Natural killer cell treated with Interleukin-12 subunit alpha and Interleukin-12 subunit beta and Interleukin-15 and Interleukin-18, amount 100 ng/mL, for 72 hours (primary cell): ENCODE results near the gene CRB1. TPM values are rescaled to one million over a fixed set of nuclear protein-coding genes. Genes with fewer than 3 reads are reported as not detected.

Experiments used
- ATAC-seq, 2 donors: fragments of 150-1000 bp; cut with Tn5 transposase in 1 of 2; sonication (Bioruptor Pico), chemical (Tn5 transposase) in 1 of 2; 2 replicates each; pipeline ENCODE4 v1.10.0; 2021
- DNase-seq: peaks from one replicate; pipeline ENCODE4 v3.0.0; 2022; ENCODE audit warnings: low spot score
- H3K27ac Mint-ChIP-seq, 2 donors: 1 replicate in 1 of 2; 2 replicates in 1 of 2; pipeline ENCODE4 v1.8.0; 2022; ENCODE audit warnings: mixed read lengths in 2 of 2, mild to moderate bottlenecking in 1 of 2, moderate library complexity in 1 of 2
- H3K27me3 Mint-ChIP-seq, 2 donors: 1 replicate in 1 of 2; 2 replicates in 1 of 2; pipeline ENCODE4 v1.8.0; 2022; ENCODE audit warnings: mixed read lengths in 2 of 2
- H3K36me3 Mint-ChIP-seq: one replicate; pipeline ENCODE4 v1.8.0; 2022; ENCODE audit warnings: mixed read lengths
- H3K4me1 Mint-ChIP-seq, 2 donors: 1 replicate in 1 of 2; 2 replicates in 1 of 2; pipeline ENCODE4 v1.8.0; 2022; ENCODE audit warnings: low read depth in 2 of 2, mixed read lengths in 2 of 2, mild to moderate bottlenecking in 1 of 2
- H3K4me3 Mint-ChIP-seq: one replicate; pipeline ENCODE4 v1.8.0; 2022; ENCODE audit warnings: mixed read lengths
- H3K9me3 Mint-ChIP-seq: 2 replicates; pipeline ENCODE4 v1.8.0; 2022; ENCODE audit warnings: mixed read lengths
- total RNA-seq, 2 donors: library from RNA; stranded (reverse); gene quantifications; one replicate each; pipeline ENCODE4 v1.2.3, GENCODE V29; 2022

Gene CRB1
- total RNA-seq, 2 donors from 2014 or later: 0.59 TPM; not detected in 1

GRCh38 chr1:197341626-197342025, 73.6 kb downstream of the CRB1 start:
- no peak overlapping the region for H3K4me3 Mint-ChIP-seq
- DNase-seq (no peak), ATAC-seq (no peak)
- H3K27me3 Mint-ChIP-seq: peaks cover 16 to 32% of the 10 kb centered on the region in 2 donors
- H3K36me3 Mint-ChIP-seq: no peaks in the 10 kb centered on the region
- H3K9me3 Mint-ChIP-seq: no peaks in the 10 kb centered on the region
- no peaks in the 10 kb centered on the region for H3K4me1 Mint-ChIP-seq
- H3K27ac Mint-ChIP-seq: no peak overlapping the region

- no peak for ATAC-seq
- Mint-ChIP-seq H3K4me1 (no peaks in the 10 kb centered on the region), H3K27ac (no peak overlapping the region), H3K36me3 (no peaks in the 10 kb centered on the region), H3K4me3 (no peak overlapping the region), H3K27me3 (peaks cover 16 to 32% of the 10 kb centered on the region in 2 donors), H3K9me3 (no peaks in the 10 kb centered on the region)
- DNase-seq: no peak
Measured at GRCh38 chr1:197342044-197342565, 74.1 kb downstream of the CRB1 start.

DNA sequence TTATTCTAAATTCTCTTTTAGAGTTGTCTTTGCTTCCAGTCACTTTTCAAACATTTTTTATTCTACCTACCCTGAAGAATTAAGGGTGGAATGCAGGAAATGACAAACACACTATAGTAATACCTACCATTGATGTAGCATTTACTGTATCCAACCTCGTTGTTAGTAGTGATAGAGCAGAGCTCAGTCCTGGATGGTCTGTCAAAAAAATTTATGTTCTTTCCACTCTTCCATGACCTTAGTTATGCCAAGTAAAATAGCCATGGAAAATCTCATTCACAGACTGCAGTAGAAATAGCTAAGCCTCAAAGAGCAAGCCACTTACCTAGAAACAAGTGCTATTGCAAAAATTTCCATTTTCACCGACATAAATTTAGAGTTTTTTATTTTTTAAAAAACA, 74.6 kb downstream of the CRB1 start:
- H3K27me3 Mint-ChIP-seq: peaks cover 16 to 32% of the 10 kb centered on the region in 2 donors
- ATAC-seq (no peak), DNase-seq (no peak)
- H3K27ac Mint-ChIP-seq: no peak overlapping the region
- H3K36me3 Mint-ChIP-seq: no peaks in the 10 kb centered on the region
- H3K4me3 Mint-ChIP-seq: no peak overlapping the region
- no peaks in the 10 kb centered on the region for H3K9me3 Mint-ChIP-seq
- H3K4me1 Mint-ChIP-seq: no peaks in the 10 kb centered on the region

GRCh38 chr1:197343663-197344273, 75.7 kb downstream of the CRB1 start:
- Mint-ChIP-seq H3K27ac (no peak overlapping the region), H3K27me3 (peaks cover 16 to 32% of the 10 kb centered on the region in 2 donors), H3K4me1 (no peaks in the 10 kb centered on the region), H3K4me3 (no peak overlapping the region), H3K9me3 (no peaks in the 10 kb centered on the region), H3K36me3 (no peaks in the 10 kb centered on the region)
- ATAC-seq: no peak
- no peak for DNase-seq

DNA sequence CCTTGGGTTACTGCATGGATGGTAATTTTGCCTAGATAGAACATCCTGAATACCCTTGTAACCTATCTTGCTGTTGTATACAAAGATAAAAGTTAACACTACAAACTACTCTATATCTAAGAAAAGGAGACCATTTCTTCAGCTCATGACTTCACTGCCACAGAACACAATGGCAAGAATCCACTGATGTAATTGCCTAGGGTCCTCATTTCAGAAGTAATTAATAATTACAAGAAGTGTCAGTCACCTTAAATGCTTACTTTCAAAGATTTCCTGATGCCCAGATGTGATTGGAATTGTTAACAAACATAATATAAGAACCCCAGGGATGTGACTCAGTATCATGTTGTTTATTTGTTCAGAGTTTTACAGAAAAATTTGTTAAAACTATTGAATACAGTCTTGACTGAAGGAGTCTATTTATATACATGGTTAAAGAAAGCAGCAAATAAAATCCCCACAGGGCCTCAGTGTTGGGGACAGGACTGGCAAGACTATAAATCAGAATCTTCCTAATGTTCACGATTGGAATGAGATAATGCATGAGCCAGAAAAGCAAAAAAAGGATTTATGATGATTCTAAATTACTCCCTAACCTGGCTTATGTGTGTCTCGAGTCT, 83.9 kb downstream of the CRB1 start:
- H3K4me1 Mint-ChIP-seq: no peaks in the 10 kb centered on the region
- H3K36me3 Mint-ChIP-seq: no peaks in the 10 kb centered on the region
- H3K4me3 Mint-ChIP-seq: no peak overlapping the region
- no peak overlapping the region for H3K27ac Mint-ChIP-seq
- no peaks in the 10 kb centered on the region for H3K9me3 Mint-ChIP-seq
- ATAC-seq: no peak
- no peak for DNase-seq
- H3K27me3 Mint-ChIP-seq: peaks cover 3 to 7% of the 10 kb centered on the region in 2 donors

DNA sequence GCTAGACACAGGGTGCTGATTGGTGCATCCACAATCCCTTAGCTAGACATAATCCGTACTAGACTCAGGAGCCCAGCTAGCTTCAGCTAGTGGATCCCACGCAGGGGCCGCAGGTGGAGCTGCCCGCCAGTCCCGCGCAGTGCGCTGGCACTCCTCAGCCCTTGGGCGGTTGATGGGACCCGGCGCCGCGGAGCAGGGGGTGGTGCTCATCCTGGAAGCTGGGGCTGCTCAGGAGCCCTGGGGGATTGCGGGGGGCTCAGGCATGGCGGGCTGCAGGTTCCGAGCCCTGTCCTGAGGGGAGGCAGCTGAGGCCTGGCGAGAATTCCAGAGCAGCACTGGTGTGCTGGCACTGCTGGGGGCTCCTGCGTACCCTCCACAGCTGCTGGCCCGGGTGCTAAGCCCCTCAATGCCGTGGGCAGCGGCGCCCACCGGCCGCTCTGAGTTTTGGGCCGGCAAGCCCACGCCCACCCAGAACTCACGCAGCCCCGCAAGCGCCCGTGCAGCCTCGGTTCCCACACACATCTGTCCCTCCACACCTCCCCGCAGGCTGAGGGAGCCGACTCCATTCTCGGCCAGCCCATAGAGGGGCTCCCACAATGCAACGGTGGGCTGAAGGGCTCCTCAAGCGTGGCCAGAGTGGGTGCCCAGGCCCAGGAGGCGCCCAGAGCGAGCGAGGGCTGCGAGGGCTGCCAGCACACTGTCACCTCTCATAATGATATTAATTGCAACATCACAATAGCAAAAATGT, 87.4 kb downstream of the CRB1 start:
- ATAC-seq (peak in 1 of 2 donors; percentile 36), DNase-seq (no peak)
- Mint-ChIP-seq H3K27me3 (peaks cover 3 to 7% of the 10 kb centered on the region in 2 donors), H3K9me3 (no peaks in the 10 kb centered on the region), H3K27ac (no peak overlapping the region), H3K4me1 (no peaks in the 10 kb centered on the region), H3K36me3 (no peaks in the 10 kb centered on the region), H3K4me3 (no peak overlapping the region)

- H3K36me3 Mint-ChIP-seq: no peaks in the 10 kb centered on the region
- H3K27me3 Mint-ChIP-seq: peaks cover 0 to 3% of the 10 kb centered on the region in 2 donors
- H3K4me3 Mint-ChIP-seq: no peak overlapping the region
- no peaks in the 10 kb centered on the region for H3K9me3 Mint-ChIP-seq
- H3K4me1 Mint-ChIP-seq: no peaks in the 10 kb centered on the region
- no peak overlapping the region for H3K27ac Mint-ChIP-seq
- ATAC-seq: no peak
- DNase-seq: no peak
Measured at GRCh38 chr1:197356723-197357533, 88.9 kb downstream of the CRB1 start.

- Mint-ChIP-seq H3K9me3 (no peaks in the 10 kb centered on the region), H3K27me3 (peaks cover 0 to 3% of the 10 kb centered on the region in 2 donors), H3K4me3 (no peak overlapping the region), H3K36me3 (no peaks in the 10 kb centered on the region), H3K27ac (no peak overlapping the region), H3K4me1 (no peaks in the 10 kb centered on the region)
- no peak for DNase-seq
- ATAC-seq: no peak
Measured at GRCh38 chr1:197358959-197359358, 90.9 kb downstream of the CRB1 start.

- Mint-ChIP-seq H3K9me3 (no peaks in the 10 kb centered on the region), H3K4me1 (no peaks in the 10 kb centered on the region), H3K36me3 (no peaks in the 10 kb centered on the region), H3K4me3 (no peak overlapping the region), H3K27ac (no peak overlapping the region), H3K27me3 (peaks cover 3 to 9% of the 10 kb centered on the region in 2 donors)
- DNase-seq (no peak), ATAC-seq (no peak)
Measured at GRCh38 chr1:197360068-197360467, 92.0 kb downstream of the CRB1 start.

DNA sequence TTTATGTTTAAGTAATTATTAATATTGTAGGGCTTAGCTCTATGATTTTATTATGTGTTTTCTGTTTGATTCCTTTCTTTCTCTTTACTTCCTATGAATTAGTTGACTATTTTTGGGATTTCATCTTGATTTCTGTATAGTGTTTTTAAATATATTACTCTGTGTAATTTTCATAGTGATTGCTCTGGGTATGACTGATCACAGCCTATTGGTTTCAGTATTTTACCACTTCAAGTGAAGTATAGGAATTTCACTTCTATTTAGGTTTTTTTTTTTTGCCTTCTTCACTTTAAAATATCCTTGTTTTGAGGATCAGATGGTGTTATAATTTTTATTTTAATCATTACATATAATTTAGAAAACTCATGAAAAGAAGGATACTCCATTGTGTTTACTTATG, 94.8 kb downstream of the CRB1 start:
- DNase-seq (no peak), ATAC-seq (no peak)
- H3K27ac Mint-ChIP-seq: no peak overlapping the region
- H3K4me3 Mint-ChIP-seq: no peak overlapping the region
- no peaks in the 10 kb centered on the region for H3K9me3 Mint-ChIP-seq
- H3K4me1 Mint-ChIP-seq: no peaks in the 10 kb centered on the region
- H3K27me3 Mint-ChIP-seq: peaks cover 3 to 9% of the 10 kb centered on the region in 2 donors
- H3K36me3 Mint-ChIP-seq: no peaks in the 10 kb centered on the region

GRCh38 chr1:197363855-197364254, 95.8 kb downstream of the CRB1 start:
- H3K27me3 Mint-ChIP-seq: peaks cover 3 to 9% of the 10 kb centered on the region in 2 donors
- H3K4me1 Mint-ChIP-seq: no peaks in the 10 kb centered on the region
- H3K9me3 Mint-ChIP-seq: no peaks in the 10 kb centered on the region
- H3K36me3 Mint-ChIP-seq: no peaks in the 10 kb centered on the region
- DNase-seq: no peak
- H3K4me3 Mint-ChIP-seq: no peak overlapping the region
- ATAC-seq: no peak
- H3K27ac Mint-ChIP-seq: no peak overlapping the region

GRCh38 chr1:197366996-197367395, 98.9 kb downstream of the CRB1 start:
- Mint-ChIP-seq H3K9me3 (no peaks in the 10 kb centered on the region), H3K4me1 (no peaks in the 10 kb centered on the region), H3K36me3 (no peaks in the 10 kb centered on the region), H3K27ac (no peak overlapping the region), H3K4me3 (no peak overlapping the region), H3K27me3 (peaks cover 3 to 26% of the 10 kb centered on the region in 2 donors)
- DNase-seq: no peak
- ATAC-seq: no peak

DNA sequence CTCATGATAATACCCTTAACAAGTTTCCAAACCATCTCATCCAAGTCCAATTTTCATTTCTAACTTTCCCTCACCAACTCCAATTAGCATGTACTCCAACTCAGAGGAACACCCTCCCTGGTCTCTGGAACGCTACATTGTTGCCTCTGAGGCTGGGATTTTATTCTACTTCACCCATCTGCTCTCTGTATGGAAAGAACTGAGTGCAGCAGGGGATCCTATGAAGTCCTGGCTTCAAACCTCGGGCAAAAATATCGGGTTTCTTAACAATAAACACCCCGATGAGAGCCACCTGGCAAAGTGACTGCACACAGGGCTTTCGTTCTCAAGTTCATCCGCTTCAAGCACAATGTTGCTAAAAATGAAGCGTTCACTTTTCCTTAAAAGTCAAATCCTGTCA, 99.6 kb downstream of the CRB1 start:
- Mint-ChIP-seq H3K4me3 (no peak overlapping the region), H3K27ac (no peak overlapping the region), H3K4me1 (no peaks in the 10 kb centered on the region), H3K27me3 (peaks cover 3 to 26% of the 10 kb centered on the region in 2 donors), H3K36me3 (no peaks in the 10 kb centered on the region), H3K9me3 (no peaks in the 10 kb centered on the region)
- ATAC-seq: no peak
- no peak for DNase-seq
